H1 (cell line): ENCODE data around the gene SCARB1. TPM values are rescaled to one million over a fixed set of nuclear protein-coding genes. Genes with fewer than 3 reads are reported as not detected.

Experiments used
- CTCF ChIA-PET: fragments of 300-600 bp; sonication (Branson Sonifier 250); formaldehyde crosslinking; loops from one replicate; lab custom pipeline; 2021; ENCODE audit not compliant: partially characterized antibody; lab: Charles Lee
- POLR2A ChIA-PET: fragments of 300-600 bp; sonication (Branson Sonifier 250); formaldehyde crosslinking; loops from one replicate; lab custom pipeline; 2021; ENCODE audit warnings: inconsistent platforms; ENCODE audit not compliant: partially characterized antibody; lab: Charles Lee
- DNase-seq, 2 experiments: peaks; one replicate each; pipeline versions ENCODE4 v3.0.0 to v3.0.0-alpha.2; 2010 to 2022; ENCODE audit warnings: low spot score in 2 of 2, low read depth in 1 of 2, mixed read lengths in 1 of 2
- FAIRE-seq: peaks from 2 replicates; lab custom pipeline; 2011; peaks lifted over from hg19 to GRCh38; lab: Jason Lieb, UNC
- H2AFZ ChIP-seq: 2 replicates; pipeline ENCODE4 v1.8.1; 2012; ENCODE audit warnings: low read length, inconsistent platforms
- H2AK5ac ChIP-seq: 2 replicates; pipeline ENCODE4 v1.6.1; 2013; ENCODE audit warnings: low read depth, low read length
- H2BK120ac ChIP-seq: replicated peaks from 2 replicates; pipeline ENCODE3; 2013; ENCODE audit warnings: low read depth, low read length, inconsistent platforms
- H2BK12ac ChIP-seq: 2 replicates; pipeline ENCODE4 v1.6.1; 2013; ENCODE audit warnings: low read depth, low read length
- H2BK15ac ChIP-seq: 2 replicates; pipeline ENCODE4 v1.6.1; 2013; ENCODE audit warnings: low read length
- H2BK20ac ChIP-seq: 2 replicates; pipeline ENCODE4 v1.6.1; 2013; ENCODE audit warnings: low read length
- H2BK5ac ChIP-seq: 2 replicates; pipeline ENCODE4 v1.6.1; 2013; ENCODE audit warnings: low read depth, low read length
- H3K14ac ChIP-seq: 2 replicates; pipeline ENCODE4 v1.6.1; 2013; ENCODE audit warnings: inconsistent platforms; ENCODE audit not compliant: insufficient read length
- H3K18ac ChIP-seq: 2 replicates; pipeline ENCODE4 v1.6.1; 2013; ENCODE audit warnings: low read length; ENCODE audit errors: extremely low read depth
- H3K23ac ChIP-seq: 2 replicates; pipeline ENCODE4 v1.6.1; 2013; ENCODE audit warnings: inconsistent platforms; ENCODE audit not compliant: insufficient read length
- H3K23me2 ChIP-seq: 2 replicates; pipeline ENCODE4 v1.6.1; 2013; ENCODE audit warnings: low read depth, low read length
- H3K27ac ChIP-seq: 2 replicates; pipeline ENCODE4 v1.6.1; 2011; ENCODE audit warnings: low read depth, low read length, inconsistent platforms
- H3K27me3 ChIP-seq, 4 experiments: replicated peaks in 1 of 4; 1 replicate in 1 of 4; 2 replicates in 3 of 4; pipeline versions ENCODE4 v1.6.1 to v1.8.1; 2011 to 2013; ENCODE audit warnings: low read length in 3 of 4, mild to moderate bottlenecking in 3 of 4, inconsistent platforms in 2 of 4, mixed read lengths in 2 of 4, moderate library complexity in 1 of 4; ENCODE audit not compliant: control insufficient read depth in 3 of 4, insufficient read depth in 3 of 4; ENCODE audit errors: extremely low read depth in 1 of 4
- H3K36me3 ChIP-seq, 4 experiments: 2 replicates each; pipeline versions ENCODE4 v1.6.1 to v1.8.1; 2011 to 2013; ENCODE audit warnings: mild to moderate bottlenecking in 4 of 4, low read length in 3 of 4, moderate library complexity in 2 of 4, control low read depth in 1 of 4, inconsistent platforms in 1 of 4; ENCODE audit not compliant: insufficient read depth in 4 of 4, control insufficient read depth in 2 of 4
- H3K4ac ChIP-seq: replicated peaks from 2 replicates; pipeline ENCODE3; 2013; ENCODE audit warnings: low read length, low read depth, mixed read lengths, inconsistent platforms; ENCODE audit not compliant: insufficient read length
- H3K4me1 ChIP-seq, 4 experiments: replicated peaks in 1 of 4; 1 replicate in 1 of 4; 2 replicates in 3 of 4; pipeline versions ENCODE4 v1.6.1 to v1.8.1; 2011 to 2013; ENCODE audit warnings: low read length in 3 of 4, inconsistent platforms in 2 of 4, mixed read lengths in 1 of 4; ENCODE audit not compliant: insufficient read depth in 4 of 4, control insufficient read depth in 3 of 4
- H3K4me2 ChIP-seq, 2 experiments: 2 replicates each; pipeline versions ENCODE4 v1.6.1 to v1.8.1; 2011 to 2013; ENCODE audit warnings: low read depth in 2 of 2, low read length in 2 of 2, control low read depth in 1 of 2, inconsistent platforms in 1 of 2, mild to moderate bottlenecking in 1 of 2; ENCODE audit not compliant: insufficient read depth in 1 of 2
- H3K4me3 ChIP-seq, 4 experiments: fragments of 200-600, 300-600 bp in 1 of 4; sonication (generic), shearing (Covaris generic), sonication (Bioruptor Twin) in 1 of 4; 2 replicates each; pipeline versions ENCODE4 v1.5.1 to v1.8.1; 2011 to 2016; ENCODE audit warnings: low read length in 4 of 4, low read depth in 3 of 4, control low read depth in 2 of 4, inconsistent platforms in 2 of 4, mild to moderate bottlenecking in 2 of 4, mixed read lengths in 1 of 4, moderate library complexity in 1 of 4; ENCODE audit not compliant: insufficient read depth in 2 of 4; ENCODE audit errors: extremely low read depth in 1 of 4
- H3K56ac ChIP-seq: replicated peaks from 2 replicates; pipeline ENCODE3; 2013; ENCODE audit warnings: low read depth, mild to moderate bottlenecking, mixed read lengths, low read length, inconsistent platforms; ENCODE audit not compliant: insufficient read length
- H3K79me1 ChIP-seq: 2 replicates; pipeline ENCODE4 v1.6.1; 2013; ENCODE audit warnings: low read depth, low read length, control low read depth
- H3K79me2 ChIP-seq, 2 experiments: 2 replicates each; pipeline versions ENCODE4 v1.6.1 to v1.8.1; 2012 to 2013; ENCODE audit warnings: low read length in 2 of 2, mild to moderate bottlenecking in 2 of 2, inconsistent platforms in 1 of 2; ENCODE audit not compliant: insufficient read depth in 2 of 2, control insufficient read depth in 1 of 2
- H3K9ac ChIP-seq, 4 experiments: replicated peaks in 1 of 4; 1 replicate in 1 of 4; 2 replicates in 3 of 4; pipeline versions ENCODE4 v1.6.1 to v1.8.1; 2011 to 2013; ENCODE audit warnings: low read depth in 3 of 4, low read length in 3 of 4, control low read depth in 2 of 4, mild to moderate bottlenecking in 2 of 4, moderate library complexity in 2 of 4, inconsistent platforms in 1 of 4; ENCODE audit errors: extremely low read depth in 1 of 4
- H3K9me3 ChIP-seq, 2 experiments: 2 replicates each; pipeline versions ENCODE4 v1.6.1 to v1.8.1; 2012 to 2013; ENCODE audit warnings: mild to moderate bottlenecking in 2 of 2, moderate library complexity in 2 of 2, control low read depth in 1 of 2, inconsistent platforms in 1 of 2, low read depth in 1 of 2, low read length in 1 of 2, mixed read lengths in 1 of 2; ENCODE audit not compliant: insufficient read depth in 2 of 2
- H4K20me1 ChIP-seq, 2 experiments: replicated peaks in 1 of 2; 2 replicates each; pipeline versions ENCODE3 to v1.8.1; 2011 to 2013; ENCODE audit warnings: inconsistent platforms in 2 of 2, low read length in 2 of 2, mild to moderate bottlenecking in 1 of 2; ENCODE audit not compliant: insufficient read depth in 2 of 2, control insufficient read depth in 1 of 2
- H4K5ac ChIP-seq: 2 replicates; pipeline ENCODE4 v1.6.1; 2013; ENCODE audit warnings: low read length, low read depth, mixed read lengths, inconsistent platforms; ENCODE audit not compliant: insufficient read length
- H4K8ac ChIP-seq: 2 replicates; pipeline ENCODE4 v1.8.0; 2013; ENCODE audit warnings: mild to moderate bottlenecking, moderate library complexity, low read length, inconsistent platforms; ENCODE audit not compliant: insufficient read depth; ENCODE audit errors: extremely low read depth
- H4K91ac ChIP-seq: replicated peaks from 2 replicates; pipeline ENCODE3; 2013; ENCODE audit warnings: low read length, mixed read lengths, inconsistent platforms; ENCODE audit not compliant: insufficient read length
- CTCF ChIP-seq, 3 experiments: IDR thresholded peaks; 1 replicate in 2 of 3; 2 replicates in 1 of 3; pipeline versions ENCODE4 v1.5.1 to v1.6.1; 2011; ENCODE audit warnings: low read length in 3 of 3, mild to moderate bottlenecking in 3 of 3, inconsistent platforms in 2 of 3, low read depth in 1 of 3, moderate library complexity in 1 of 3; ENCODE audit not compliant: insufficient read depth in 1 of 3; ENCODE audit errors: control extremely low read depth in 1 of 3
- HDAC6 ChIP-seq: IDR thresholded peaks from one replicate; pipeline ENCODE4 v1.7.1; 2012; ENCODE audit warnings: low read depth, mild to moderate bottlenecking, inconsistent platforms, low read length, moderate library complexity
- RFX5 ChIP-seq: IDR thresholded peaks from 2 replicates; pipeline ENCODE4 v1.6.1; 2011; ENCODE audit warnings: low read depth, low read length, improper control_type of control experiment, borderline replicate concordance
- RXRA ChIP-seq: IDR thresholded peaks from 2 replicates; pipeline ENCODE4 v1.6.1; 2011; ENCODE audit warnings: low read depth, mild to moderate bottlenecking, low read length, moderate library complexity; ENCODE audit not compliant: insufficient read depth
- SIRT6 ChIP-seq: IDR thresholded peaks from one replicate; pipeline ENCODE4 v1.7.1; 2012; ENCODE audit warnings: low read length, inconsistent platforms
- YY1 ChIP-seq: IDR thresholded peaks from 2 replicates; pipeline ENCODE4 v1.6.1; 2011; ENCODE audit warnings: low read depth, mild to moderate bottlenecking, low read length
- WGBS, 2 experiments: shearing (Covaris generic) in 1 of 2; methylation state at CpG; one replicate each; pipeline versions ENCODE4 v1.1.6 to v1.1.7; 2013 to 2015; ENCODE audit warnings: low lambda C conversion rate in 2 of 2, mixed read lengths in 2 of 2, inconsistent platforms in 1 of 2, low coverage in 1 of 2, missing lambda C conversion rate in 1 of 2; ENCODE audit not compliant: insufficient replicate concordance in 2 of 2, insufficient coverage in 1 of 2, insufficient read length in 1 of 2; ENCODE audit errors: extremely low coverage in 1 of 2, missing lambda C conversion rate in 1 of 2; 5-methylcytosine and 5-hydroxymethylcytosine counted together
- polyA plus RNA-seq, 7 experiments: library from polyadenylated mRNA; depleted of rRNA in 3 of 7; stranded (reverse) in 5 of 7; unstranded in 2 of 7; fragments of >200 nt in 5 of 7; fragments of 200-250 nt in 2 of 7; gene quantifications; 1 replicate in 5 of 7; 2 replicates in 1 of 7; 4 replicates in 1 of 7; pipeline versions ENCODE4 v1.2.1 to v1.2.3, GENCODE V29; 2011 to 2013; ENCODE audit warnings: missing spikeins in 2 of 7, mixed read lengths in 2 of 7
- total RNA-seq: library from RNA; stranded (reverse); fragmentation: NEBNext Ultra II Directional; extraction: Animal tissue kit (Norgen Biotek cat#: 25700); gene quantifications from 2 replicates; pipeline ENCODE4 v1.2.1, GENCODE V29; 2021
- TF ChIP-seq, protein P1 (sequence below): IDR thresholded peaks from 2 replicates; pipeline ENCODE4 v1.6.1; 2012; ENCODE audit warnings: inconsistent platforms

Gene SCARB1
- total and polyA plus RNA-seq, 2 of the 8 experiments (the other 6 are each of a cell fraction or from before 2014, with no cell fraction given): 45.3 to 57.1 TPM

DNA sequence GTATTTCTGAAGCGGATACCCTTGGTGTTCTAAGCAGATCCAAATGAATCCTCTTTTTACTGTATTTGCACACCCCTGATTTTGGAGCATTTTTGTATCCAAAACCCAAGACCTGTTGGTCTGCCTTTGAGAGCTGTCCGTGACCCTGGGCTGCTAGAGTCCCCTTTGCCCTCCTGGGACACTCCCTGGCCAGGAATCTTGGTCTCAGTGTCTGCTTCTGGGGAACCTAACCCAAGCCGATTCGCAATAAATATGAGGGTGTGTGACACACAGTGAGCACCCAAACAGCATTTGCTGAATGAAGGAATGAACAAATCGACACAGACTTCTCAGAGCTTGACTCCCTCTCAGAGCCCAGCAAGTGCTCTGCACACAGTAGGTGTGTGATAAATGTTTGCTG, 92.9 kb downstream of the SCARB1 start:
- no peak overlapping the region for H3K4me3 ChIP-seq
- no peak overlapping the region for H2AK5ac ChIP-seq
- H4K5ac ChIP-seq: no peak overlapping the region
- 95% methylated on average over 5 of the region's 5 CpGs; no CpG with 5 or more reads in 1 of the 2 experiments for WGBS, 2 experiments
- H3K4ac ChIP-seq: no peak overlapping the region
- H3K56ac ChIP-seq: no peak overlapping the region
- no peaks in the 10 kb centered on the region for H3K36me3 ChIP-seq
- no peak overlapping the region for H2BK20ac ChIP-seq
- no peak overlapping the region for H2BK12ac ChIP-seq
- no peak overlapping the region for H2BK5ac ChIP-seq
- no peak overlapping the region for H3K14ac ChIP-seq
- H3K79me1 ChIP-seq: no peaks in the 10 kb centered on the region
- no peaks in the 10 kb centered on the region; the same call in 1 of the 2 replicates for H3K23me2 ChIP-seq
- H3K9me3 ChIP-seq: no peaks in the 10 kb centered on the region
- H3K9ac ChIP-seq: no peak overlapping the region
- H2BK120ac ChIP-seq: no peak overlapping the region
- TF ChIP-seq YY1 (no peak), RFX5 (no peak), HDAC6 (no peak), RXRA (no peak), CTCF (IDR thresholded peaks at IDR 0.05; ENCODE audit: control extremely low read depth in 1 of 3, insufficient read depth in 1 of 3, low read depth in 1 of 3, low read length in 3 of 3) (no peak), SIRT6 (no peak)
- TF ChIP-seq, protein P1, sequence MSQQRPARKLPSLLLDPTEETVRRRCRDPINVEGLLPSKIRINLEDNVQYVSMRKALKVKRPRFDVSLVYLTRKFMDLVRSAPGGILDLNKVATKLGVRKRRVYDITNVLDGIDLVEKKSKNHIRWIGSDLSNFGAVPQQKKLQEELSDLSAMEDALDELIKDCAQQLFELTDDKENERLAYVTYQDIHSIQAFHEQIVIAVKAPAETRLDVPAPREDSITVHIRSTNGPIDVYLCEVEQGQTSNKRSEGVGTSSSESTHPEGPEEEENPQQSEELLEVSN: no peak
- POLR2A ChIA-PET: interaction anchor here (0.8 kb wide), 1 partner anchor 44 kb away, joined by 3 read pairs; no protein-coding TSS in a partner anchor
- H3K27me3 ChIP-seq: peaks cover 0 to 5% (median 0%) of the 10 kb centered on the region in 4 experiments; a peak in 2 of 7 replicates
- H4K20me1 ChIP-seq: no peaks in the 10 kb centered on the region
- H3K4me1 ChIP-seq: peaks cover 0 to 7% (median 1%) of the 10 kb centered on the region in 4 experiments; a peak in 5 of 7 replicates
- no peak overlapping the region for H3K23ac ChIP-seq
- no peak overlapping the region for H4K91ac ChIP-seq
- FAIRE-seq (no peak), DNase-seq (no peak)
- no peak overlapping the region for H3K18ac ChIP-seq
- no peak overlapping the region for H2AFZ ChIP-seq
- H4K8ac ChIP-seq: no peak overlapping the region
- H3K27ac ChIP-seq: no peak overlapping the region
- CTCF ChIA-PET: interaction anchor here (0.5 to 2.9 kb wide), 26 partner anchors 10 to 865 kb away, joined by 3 to 12 read pairs (median 4); no protein-coding TSS in a partner anchor
- no peaks in the 10 kb centered on the region for H3K79me2 ChIP-seq
- no peak overlapping the region for H2BK15ac ChIP-seq
- H3K4me2 ChIP-seq: no peak overlapping the region
